Gastrocnemius medialis (tissue), 4 donors: ENCODE data around the gene RNF26.
A peak's percentile ranks its signal among the peaks of the same experiment; 100 is the strongest.

Experiments used
- POLR2A ChIP-seq, 2 donors: fragments of 450-650 bp; IDR thresholded peaks; one replicate each; pipeline ENCODE4 v1.6.1; 2017; ENCODE audit warnings: antibody characterized with exemption in 2 of 2, mild to moderate bottlenecking in 2 of 2, moderate library complexity in 2 of 2
- TF ChIP-seq, protein P1 (sequence below), 5 experiments: fragments of 450-650 bp in 3 of 5; fragments of 200-600 bp in 2 of 5; sonication (generic) in 2 of 5; IDR thresholded peaks in 4 of 5; conservative IDR thresholded peaks in 1 of 5; 1 replicate in 4 of 5; 2 replicates in 1 of 5; pipeline ENCODE4 v1.5.1; 2016 to 2019; ENCODE audit warnings: antibody characterized with exemption in 5 of 5, mild to moderate bottlenecking in 3 of 5, moderate library complexity in 3 of 5

DNA sequence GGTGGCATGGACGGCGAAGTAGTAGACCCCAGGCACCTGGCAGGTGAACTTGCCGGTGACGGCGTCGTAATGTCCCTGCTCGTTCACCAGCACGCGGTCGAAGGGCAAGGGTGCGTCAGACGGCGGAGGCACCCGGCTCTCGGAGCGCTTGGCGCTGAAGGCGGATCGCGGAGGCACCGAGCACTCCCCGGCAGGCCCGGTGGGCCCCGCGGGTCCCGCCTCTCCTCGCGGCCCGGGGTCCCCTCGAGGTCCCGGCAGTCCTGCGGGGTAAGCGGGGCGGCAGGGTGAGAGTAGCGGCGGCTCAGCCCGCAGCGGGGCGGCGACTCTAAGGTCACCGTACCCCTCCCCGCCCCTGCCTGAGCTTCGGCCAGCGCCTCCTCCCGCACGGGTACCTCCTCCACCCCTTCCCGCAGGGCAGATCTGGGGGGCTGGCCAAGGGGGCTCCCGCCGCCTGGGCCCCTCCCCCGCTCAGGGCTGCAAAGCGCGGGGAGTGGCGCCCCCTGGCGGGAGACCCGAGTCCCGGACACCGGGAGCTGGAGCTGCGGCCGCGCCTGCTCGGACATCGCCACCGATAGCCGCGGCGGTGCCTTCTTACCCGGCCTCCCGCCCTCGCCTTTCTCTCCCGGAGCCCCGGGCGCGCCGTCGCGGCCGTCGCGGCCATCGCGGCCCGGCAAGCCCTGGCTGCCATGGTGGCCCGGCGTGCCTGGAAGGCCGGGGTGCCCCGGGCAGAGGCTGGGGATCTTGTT is 5.4 kb downstream of the RNF26 start:
- TF ChIP-seq, protein P1, sequence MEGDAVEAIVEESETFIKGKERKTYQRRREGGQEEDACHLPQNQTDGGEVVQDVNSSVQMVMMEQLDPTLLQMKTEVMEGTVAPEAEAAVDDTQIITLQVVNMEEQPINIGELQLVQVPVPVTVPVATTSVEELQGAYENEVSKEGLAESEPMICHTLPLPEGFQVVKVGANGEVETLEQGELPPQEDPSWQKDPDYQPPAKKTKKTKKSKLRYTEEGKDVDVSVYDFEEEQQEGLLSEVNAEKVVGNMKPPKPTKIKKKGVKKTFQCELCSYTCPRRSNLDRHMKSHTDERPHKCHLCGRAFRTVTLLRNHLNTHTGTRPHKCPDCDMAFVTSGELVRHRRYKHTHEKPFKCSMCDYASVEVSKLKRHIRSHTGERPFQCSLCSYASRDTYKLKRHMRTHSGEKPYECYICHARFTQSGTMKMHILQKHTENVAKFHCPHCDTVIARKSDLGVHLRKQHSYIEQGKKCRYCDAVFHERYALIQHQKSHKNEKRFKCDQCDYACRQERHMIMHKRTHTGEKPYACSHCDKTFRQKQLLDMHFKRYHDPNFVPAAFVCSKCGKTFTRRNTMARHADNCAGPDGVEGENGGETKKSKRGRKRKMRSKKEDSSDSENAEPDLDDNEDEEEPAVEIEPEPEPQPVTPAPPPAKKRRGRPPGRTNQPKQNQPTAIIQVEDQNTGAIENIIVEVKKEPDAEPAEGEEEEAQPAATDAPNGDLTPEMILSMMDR (IDR thresholded peaks at IDR 0.05 in 4 of 5, conservative IDR thresholded peaks at IDR 0.05 in 1 of 5): peak; percentile 89 to 98 (median 96)
- TF ChIP-seq POLR2A (IDR thresholded peaks at IDR 0.05): peak in 1 of 2 donors; percentile 38
